HEK293T (cell line): ENCODE measurements around the gene USP32.

Experiments
- ARNT ChIP-seq: fragments of 450-650 bp; IDR thresholded peaks from 2 replicates; pipeline ENCODE4 v1.6.1; 2017; ENCODE audit warnings: mild to moderate bottlenecking
- BHLHE40 ChIP-seq: fragments of 450-650 bp; IDR thresholded peaks from 2 replicates; pipeline ENCODE4 v1.6.1; 2016; ENCODE audit warnings: mild to moderate bottlenecking, moderate library complexity, borderline replicate concordance
- ELF4 ChIP-seq: fragments of 450-650 bp; IDR thresholded peaks from 2 replicates; pipeline ENCODE4 v1.6.1; 2017; ENCODE audit warnings: antibody characterized with exemption
- FOXA1 ChIP-seq: fragments of 450-650 bp; IDR thresholded peaks from 2 replicates; pipeline ENCODE4 v1.6.1; 2016; ENCODE audit warnings: mild to moderate bottlenecking
- FOXK2 ChIP-seq: fragments of 450-650 bp; IDR thresholded peaks from 2 replicates; pipeline ENCODE4 v1.6.1; 2016; ENCODE audit warnings: mild to moderate bottlenecking
- FOXM1 ChIP-seq: fragments of 450-650 bp; IDR thresholded peaks from 2 replicates; pipeline ENCODE4 v1.6.1; 2017; ENCODE audit warnings: mild to moderate bottlenecking, borderline replicate concordance
- HDGF ChIP-seq: fragments of 450-650 bp; IDR thresholded peaks from 2 replicates; pipeline ENCODE4 v1.6.1; 2017; ENCODE audit warnings: antibody characterized with exemption, borderline replicate concordance
- L3MBTL2 ChIP-seq: fragments of 450-650 bp; conservative IDR thresholded peaks from 2 replicates; pipeline ENCODE4 v1.6.1; 2016; ENCODE audit warnings: mild to moderate bottlenecking
- LEF1 ChIP-seq: fragments of 450-650 bp; IDR thresholded peaks from 2 replicates; pipeline ENCODE4 v1.6.1; 2017; ENCODE audit warnings: mild to moderate bottlenecking, borderline replicate concordance
- NFRKB ChIP-seq: fragments of 450-650 bp; IDR thresholded peaks from 2 replicates; pipeline ENCODE4 v1.6.1; 2016; ENCODE audit warnings: mild to moderate bottlenecking, moderate library complexity
- SP1 ChIP-seq: fragments of 450-650 bp; IDR thresholded peaks from 2 replicates; pipeline ENCODE4 v1.6.1; 2017
- SUZ12 ChIP-seq: fragments of 450-650 bp; IDR thresholded peaks from 2 replicates; pipeline ENCODE4 v1.6.1; 2016; ENCODE audit warnings: mild to moderate bottlenecking
- TARDBP ChIP-seq: fragments of 450-650 bp; IDR thresholded peaks from 2 replicates; pipeline ENCODE4 v1.6.1; 2016
- TF ChIP-seq, protein P1 (sequence below): fragments of 450-650 bp; IDR thresholded peaks from 2 replicates; pipeline ENCODE4 v1.6.1; 2016

- TF ChIP-seq HDGF (no peak), FOXA1 (no peak), SP1 (no peak), ARNT (no peak), LEF1 (no peak), TARDBP (no peak), SUZ12 (no peak), FOXM1 (no peak), FOXK2 (no peak), ELF4 (no peak), L3MBTL2 (no peak), NFRKB (no peak), BHLHE40 (no peak)
- TF ChIP-seq, protein P1, sequence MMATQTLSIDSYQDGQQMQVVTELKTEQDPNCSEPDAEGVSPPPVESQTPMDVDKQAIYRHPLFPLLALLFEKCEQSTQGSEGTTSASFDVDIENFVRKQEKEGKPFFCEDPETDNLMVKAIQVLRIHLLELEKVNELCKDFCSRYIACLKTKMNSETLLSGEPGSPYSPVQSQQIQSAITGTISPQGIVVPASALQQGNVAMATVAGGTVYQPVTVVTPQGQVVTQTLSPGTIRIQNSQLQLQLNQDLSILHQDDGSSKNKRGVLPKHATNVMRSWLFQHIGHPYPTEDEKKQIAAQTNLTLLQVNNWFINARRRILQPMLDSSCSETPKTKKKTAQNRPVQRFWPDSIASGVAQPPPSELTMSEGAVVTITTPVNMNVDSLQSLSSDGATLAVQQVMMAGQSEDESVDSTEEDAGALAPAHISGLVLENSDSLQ: no peak
These were observed 95.8 kb downstream of the USP32 start for GRCh38 chr17:60296177-60296576.
